K562 (cell line): ENCODE results near the gene PRRG1. TPM values are rescaled to one million over a fixed set of nuclear protein-coding genes. Genes with fewer than 3 reads are reported as not detected.

Source experiments
- ATAC-seq: fragments of 200-7000 bp; cut with Tn5 transposase; 3 replicates; pipeline ENCODE4 v1.9.1; 2020; ENCODE audit warnings: moderate library complexity
- BruUV-seq: library from RNA; stranded (reverse); fragments of 400-500 nt; replicated peaks from 2 replicates; lab custom pipeline; 2021; lab: Mats Ljungman, UMichigan
- CTCF ChIA-PET: fragments of 300-600 bp; formaldehyde crosslinking; extraction: SDS; loops from one replicate; lab custom pipeline; 2021; ENCODE audit warnings: low intra/inter-chr PET ratio; lab: Yijun Ruan, JAX
- POLR2A ChIA-PET: fragments of 300-600, 350-650 bp; sonication (Branson Sonifier 250); formaldehyde crosslinking; extraction: SDS; loops from one replicate; lab custom pipeline; 2021; ENCODE audit warnings: antibody characterized with exemption, inconsistent platforms; lab: Yijun Ruan, JAX
- DNase-seq, 4 experiments: peaks; one replicate each; pipeline versions ENCODE4 v3.0.0 to v3.0.0-alpha.2; 2011 to 2018; ENCODE audit warnings: low spot score in 3 of 4, mixed read lengths in 3 of 4; ENCODE audit errors: extremely low read depth in 1 of 4
- FAIRE-seq: peaks from 2 replicates; lab custom pipeline; 2011; peaks lifted over from hg19 to GRCh38; lab: Jason Lieb, UNC
- H2AFZ ChIP-seq: 2 replicates; pipeline ENCODE4 v1.6.0; 2011; ENCODE audit warnings: low read depth, low read length, control low read depth, inconsistent platforms
- H3K27ac ChIP-seq: fragments of 200-600 bp; 3 replicates; pipeline ENCODE4 v1.8.0; 2011; ENCODE audit warnings: low read depth, mild to moderate bottlenecking, control low read depth, inconsistent platforms, low read length, moderate library complexity, mixed read lengths; ENCODE audit errors: extremely low read depth
- H3K27me3 ChIP-seq, 2 experiments: fragments of 300-600 bp in 1 of 2; 2 replicates in 1 of 2; 3 replicates in 1 of 2; pipeline versions ENCODE4 v1.6.0 to v1.8.0; 2011; ENCODE audit warnings: inconsistent platforms in 2 of 2, low read length in 2 of 2, mild to moderate bottlenecking in 1 of 2, mixed read lengths in 1 of 2, moderate library complexity in 1 of 2; ENCODE audit not compliant: control insufficient read depth in 2 of 2, insufficient read depth in 2 of 2
- H3K36me3 ChIP-seq: fragments of 300-600 bp; 3 replicates; pipeline ENCODE4 v1.8.0; 2011; ENCODE audit warnings: mild to moderate bottlenecking, low read length, inconsistent platforms; ENCODE audit not compliant: control insufficient read depth, insufficient read depth
- H3K4me1 ChIP-seq, 2 experiments: fragments of 200-600 bp in 1 of 2; replicated peaks in 1 of 2; 2 replicates in 1 of 2; 3 replicates in 1 of 2; pipeline versions ENCODE4 v1.5.1 to v1.8.0; 2011; ENCODE audit warnings: inconsistent platforms in 2 of 2, low read length in 2 of 2, mild to moderate bottlenecking in 1 of 2, mixed read lengths in 1 of 2, moderate library complexity in 1 of 2; ENCODE audit not compliant: control insufficient read depth in 2 of 2, insufficient read depth in 2 of 2
- H3K4me2 ChIP-seq: 2 replicates; pipeline ENCODE4 v1.6.1; 2011; ENCODE audit warnings: low read length, control low read depth, inconsistent platforms, mixed read lengths; ENCODE audit not compliant: insufficient read depth
- H3K4me3 ChIP-seq: fragments of 200-600 bp; sonication (generic), shearing (Covaris generic); 2 replicates; pipeline ENCODE4 v1.5.1; 2016; ENCODE audit warnings: control low read depth, inconsistent platforms
- H3K79me2 ChIP-seq: fragments of 200-600 bp; 3 replicates; pipeline ENCODE4 v1.8.0; 2011; ENCODE audit warnings: low read length, inconsistent platforms; ENCODE audit not compliant: control insufficient read depth, insufficient read depth
- H3K9ac ChIP-seq, 2 experiments: 2 replicates each; pipeline versions ENCODE4 v1.6.0 to v1.6.1; 2011; ENCODE audit warnings: low read depth in 2 of 2, low read length in 2 of 2, control low read depth in 1 of 2, inconsistent platforms in 1 of 2, mild to moderate bottlenecking in 1 of 2, mixed read lengths in 1 of 2; ENCODE audit not compliant: insufficient read depth in 1 of 2
- H3K9me1 ChIP-seq: one replicate; pipeline ENCODE4 v1.6.0; 2011; ENCODE audit warnings: inconsistent platforms, mild to moderate bottlenecking, low read length, moderate library complexity; ENCODE audit not compliant: control insufficient read depth, insufficient read depth
- H3K9me3 ChIP-seq: replicated peaks from 2 replicates; pipeline ENCODE4 v1.5.1; 2011; ENCODE audit warnings: low read depth, low read length, inconsistent platforms; ENCODE audit not compliant: control insufficient read depth, insufficient read depth
- H4K20me1 ChIP-seq: replicated peaks from 2 replicates; pipeline ENCODE4 v1.6.1; 2011; ENCODE audit warnings: low read length, inconsistent platforms, mixed read lengths; ENCODE audit not compliant: control insufficient read depth, insufficient read depth
- CHD2 ChIP-seq: IDR thresholded peaks from 2 replicates; pipeline ENCODE4 v1.6.1; 2011; ENCODE audit warnings: low read depth, low read length
- FOXA1 ChIP-seq: fragments of 450-650 bp; IDR thresholded peaks from 2 replicates; pipeline ENCODE4 v1.6.1; 2016; ENCODE audit warnings: mild to moderate bottlenecking, borderline replicate concordance
- NKRF ChIP-seq: fragments of 450-650 bp; IDR thresholded peaks from 2 replicates; pipeline ENCODE4 v1.6.1; 2016; ENCODE audit warnings: borderline replicate concordance
- PKNOX1 ChIP-seq: fragments of 450-650 bp; IDR thresholded peaks from 2 replicates; pipeline ENCODE4 v1.6.1; 2016
- RREB1 ChIP-seq: fragments of 250-450 bp; sonication (Bioruptor Pico); IDR thresholded peaks from 2 replicates; pipeline ENCODE4 v1.4.0; 2020
- STAT5A ChIP-seq: IDR thresholded peaks from 2 replicates; pipeline ENCODE4 v1.6.1; 2012; ENCODE audit warnings: low read length, inconsistent platforms, borderline replicate concordance
- ZBTB5 ChIP-seq: fragments of 450-650 bp; IDR thresholded peaks from 2 replicates; pipeline ENCODE4 v1.6.1; 2017; ENCODE audit warnings: antibody characterized with exemption
- ZNF668 ChIP-seq: fragments of 250-450 bp; sonication (Bioruptor Pico); IDR thresholded peaks from 2 replicates; pipeline ENCODE4 v1.8.0; 2022; ENCODE audit warnings: mild to moderate bottlenecking, inconsistent platforms
- ZNF77 ChIP-seq: fragments of 250-450 bp; sonication (Bioruptor Pico); IDR thresholded peaks from 2 replicates; pipeline ENCODE4 v1.5.0; 2020
- WGBS: fragments of 100-300 bp; shearing (Covaris generic); methylation state at CpG from one replicate; pipeline ENCODE4 v1.1.6; 2016; ENCODE audit warnings: low coverage, mixed read lengths; ENCODE audit not compliant: insufficient coverage; ENCODE audit errors: missing lambda C conversion rate; 5-methylcytosine and 5-hydroxymethylcytosine counted together
- in situ Hi-C: fragments of 300-500 bp; cut with MboI; formaldehyde crosslinking; loops from 4 replicates; pipeline ENCODE4 v1.15.0; 2018; ENCODE audit warnings: inconsistent platforms, mixed read lengths
- intact Hi-C: fragments of 100-400 bp; cut with micrococcal nuclease; formaldehyde crosslinking; loops from 2 replicates; pipeline ENCODE4 v1.14.2; 2022
- polyA plus RNA-seq, 8 experiments: library from polyadenylated mRNA; depleted of rRNA in 4 of 8; stranded (reverse) in 5 of 8; unstranded in 3 of 8; fragments of >200 nt; fragmentation: Nextera tagmentation in 2 of 8; fragmentation: Illumina TruSeq in 1 of 8; extraction: Ambion mirVana in 2 of 8; extraction: Trizol in 1 of 8; gene quantifications; 2 replicates each; pipeline versions ENCODE4 v1.2.1 to v1.2.3, GENCODE V29; 2011 to 2014; ENCODE audit warnings: inconsistent platforms in 1 of 8, missing spikeins in 1 of 8
- total RNA-seq, 7 experiments: library from RNA; depleted of rRNA in 6 of 7; stranded (reverse); fragments of >200 nt in 6 of 7; fragmentation: Illumina TruSeq in 2 of 7; extraction: Trizol in 2 of 7; gene quantifications; 2 replicates each; pipeline versions ENCODE4 v1.2.1 to v1.2.3, GENCODE V29; 2011 to 2021; ENCODE audit warnings: low replicate concordance in 1 of 7
- TF ChIP-seq, protein P1 (sequence below): IDR thresholded peaks from 2 replicates; pipeline ENCODE4 v1.6.1; 2014; ENCODE audit warnings: antibody characterized with exemption

The PRRG1 gene
- total and polyA plus RNA-seq, 9 of the 15 experiments (the other 6 are each of a cell fraction or from before 2014, with no cell fraction given) = 1.7 to 11.8 (median 4.2) TPM

- ChIA-PET POLR2A (interaction anchor here (0.7 kb wide), 1 partner anchor 567 kb away, joined by 3 read pairs; no protein-coding TSS in a partner anchor), CTCF (no interaction called here)
- Histone ChIP-seq H3K27me3 (no peaks in the 10 kb centered on the region), H3K9ac (no peak overlapping the region), H3K79me2 (peaks cover 33% of the 10 kb centered on the region), H3K27ac (no peak overlapping the region), H2AFZ (no peak overlapping the region), H3K4me2 (no peak overlapping the region), H3K4me1 (no peaks in the 10 kb centered on the region), H3K9me1 (no peaks in the 10 kb centered on the region), H3K9me3 (no peaks in the 10 kb centered on the region), H4K20me1 (no peaks in the 10 kb centered on the region), H3K36me3 (no peaks in the 10 kb centered on the region), H3K4me3 (no peak overlapping the region)
- no peak for ATAC-seq
- 43% methylated on average over 1 of the region's 3 CpGs for WGBS
- FAIRE-seq = no peak
- no TSS peak for BruUV-seq
- in situ Hi-C loops (no loop called here), intact Hi-C loops (no loop called here)
- no peak for DNase-seq
- TF ChIP-seq PKNOX1 (no peak), ZNF77 (CRISPR knock-in tag) (no peak), ZBTB5 (no peak), NKRF (no peak), FOXA1 (no peak), RREB1 (CRISPR knock-in tag) (no peak), ZNF668 (CRISPR knock-in tag) (no peak), STAT5A (no peak), CHD2 (no peak)
- TF ChIP-seq, protein P1, sequence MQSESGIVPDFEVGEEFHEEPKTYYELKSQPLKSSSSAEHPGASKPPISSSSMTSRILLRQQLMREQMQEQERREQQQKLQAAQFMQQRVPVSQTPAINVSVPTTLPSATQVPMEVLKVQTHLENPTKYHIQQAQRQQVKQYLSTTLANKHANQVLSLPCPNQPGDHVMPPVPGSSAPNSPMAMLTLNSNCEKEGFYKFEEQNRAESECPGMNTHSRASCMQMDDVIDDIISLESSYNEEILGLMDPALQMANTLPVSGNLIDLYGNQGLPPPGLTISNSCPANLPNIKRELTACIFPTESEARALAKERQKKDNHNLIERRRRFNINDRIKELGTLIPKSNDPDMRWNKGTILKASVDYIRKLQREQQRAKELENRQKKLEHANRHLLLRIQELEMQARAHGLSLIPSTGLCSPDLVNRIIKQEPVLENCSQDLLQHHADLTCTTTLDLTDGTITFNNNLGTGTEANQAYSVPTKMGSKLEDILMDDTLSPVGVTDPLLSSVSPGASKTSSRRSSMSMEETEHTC = no peak
These were observed 8.3 kb downstream of the PRRG1 start for GRCh38 chrX:37357436-37357835.
